ENCODE results near the gene MACROD2.

The MACROD2 gene

GRCh38 chr20:14953736-14954135 is 958.4 kb downstream of the MACROD2 start:
- no peak for TF ChIP-seq EZH2phosphoT487 (conservative IDR thresholded peaks at IDR 0.05; ENCODE audit: low read length)
- TF ChIP-seq, protein P1, sequence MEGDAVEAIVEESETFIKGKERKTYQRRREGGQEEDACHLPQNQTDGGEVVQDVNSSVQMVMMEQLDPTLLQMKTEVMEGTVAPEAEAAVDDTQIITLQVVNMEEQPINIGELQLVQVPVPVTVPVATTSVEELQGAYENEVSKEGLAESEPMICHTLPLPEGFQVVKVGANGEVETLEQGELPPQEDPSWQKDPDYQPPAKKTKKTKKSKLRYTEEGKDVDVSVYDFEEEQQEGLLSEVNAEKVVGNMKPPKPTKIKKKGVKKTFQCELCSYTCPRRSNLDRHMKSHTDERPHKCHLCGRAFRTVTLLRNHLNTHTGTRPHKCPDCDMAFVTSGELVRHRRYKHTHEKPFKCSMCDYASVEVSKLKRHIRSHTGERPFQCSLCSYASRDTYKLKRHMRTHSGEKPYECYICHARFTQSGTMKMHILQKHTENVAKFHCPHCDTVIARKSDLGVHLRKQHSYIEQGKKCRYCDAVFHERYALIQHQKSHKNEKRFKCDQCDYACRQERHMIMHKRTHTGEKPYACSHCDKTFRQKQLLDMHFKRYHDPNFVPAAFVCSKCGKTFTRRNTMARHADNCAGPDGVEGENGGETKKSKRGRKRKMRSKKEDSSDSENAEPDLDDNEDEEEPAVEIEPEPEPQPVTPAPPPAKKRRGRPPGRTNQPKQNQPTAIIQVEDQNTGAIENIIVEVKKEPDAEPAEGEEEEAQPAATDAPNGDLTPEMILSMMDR (IDR thresholded peaks at IDR 0.05; ENCODE audit: insufficient read depth, low read length, poor library complexity, severe bottlenecking): no peak
- Histone ChIP-seq H3K9me2 (replicated peaks; ENCODE audit: insufficient read depth, low read length) (no peaks in the 10 kb centered on the region), H3K9me3 (ENCODE audit: insufficient read depth, low read length) (no peaks in the 10 kb centered on the region), H4K20me1 (ENCODE audit: low read depth, low read length) (no peaks in the 10 kb centered on the region), H2AFZ (ENCODE audit: low read depth, low read length, severe bottlenecking) (no peak overlapping the region), H3K79me2 (ENCODE audit: insufficient read depth, low read length) (no peaks in the 10 kb centered on the region), H3K36me3 (ENCODE audit: low read length) (no peaks in the 10 kb centered on the region), H3K4me2 (ENCODE audit: low read depth, low read length, poor library complexity, severe bottlenecking) (no peak overlapping the region), H3K27ac (ENCODE audit: low read depth, low read length) (no peak overlapping the region), H3F3A (ENCODE audit: insufficient read depth) (no peaks in the 10 kb centered on the region), H3K27me3 (ENCODE audit: low read length) (no peaks in the 10 kb centered on the region), H3K4me3 (ENCODE audit: insufficient read depth, low read length, poor library complexity, severe bottlenecking) (no peak overlapping the region), H3K9ac (ENCODE audit: low read length) (no peak overlapping the region)

DNA sequence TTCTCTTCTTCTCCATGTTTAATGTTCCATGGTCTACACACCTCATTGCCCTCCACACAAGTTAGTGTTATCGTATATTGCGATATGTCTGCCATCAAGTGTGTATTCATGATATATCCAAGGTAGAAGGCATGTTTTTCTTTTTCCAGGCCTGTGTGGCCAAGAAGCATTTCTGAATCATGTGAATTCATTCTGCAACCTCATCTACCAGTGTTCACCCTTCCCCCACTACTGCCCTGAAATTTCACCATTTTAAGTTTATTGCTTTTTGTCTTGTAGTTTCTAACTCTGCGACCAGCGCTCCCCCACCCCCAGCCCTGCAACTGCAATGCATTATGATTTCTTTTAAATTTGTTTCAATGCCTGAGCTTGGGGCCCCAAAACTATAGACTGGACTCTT is 960.1 kb downstream of the MACROD2 start:
- no peaks in the 10 kb centered on the region for H4K20me1 ChIP-seq (ENCODE audit: low read depth, low read length)
- no peaks in the 10 kb centered on the region for H3F3A ChIP-seq (ENCODE audit: insufficient read depth)
- H3K4me2 ChIP-seq (ENCODE audit: low read depth, low read length, poor library complexity, severe bottlenecking): no peak overlapping the region
- H3K9me2 ChIP-seq (replicated peaks; ENCODE audit: insufficient read depth, low read length): no peaks in the 10 kb centered on the region
- H3K9ac ChIP-seq (ENCODE audit: low read length): no peak overlapping the region
- H3K36me3 ChIP-seq (ENCODE audit: low read length): no peaks in the 10 kb centered on the region
- H3K27ac ChIP-seq (ENCODE audit: low read depth, low read length): no peak overlapping the region
- TF ChIP-seq, protein P1 (IDR thresholded peaks at IDR 0.05; ENCODE audit: insufficient read depth, low read length, poor library complexity, severe bottlenecking): no peak
- no peak for TF ChIP-seq EZH2phosphoT487 (conservative IDR thresholded peaks at IDR 0.05; ENCODE audit: low read length)
- no peaks in the 10 kb centered on the region for H3K9me3 ChIP-seq (ENCODE audit: insufficient read depth, low read length)
- H3K27me3 ChIP-seq (ENCODE audit: low read length): no peaks in the 10 kb centered on the region
- no peaks in the 10 kb centered on the region for H3K79me2 ChIP-seq (ENCODE audit: insufficient read depth, low read length)
- no peak overlapping the region for H3K4me3 ChIP-seq (ENCODE audit: insufficient read depth, low read length, poor library complexity, severe bottlenecking)
- H2AFZ ChIP-seq (ENCODE audit: low read depth, low read length, severe bottlenecking): no peak overlapping the region

GRCh38 chr20:14956026-14956425 is 960.7 kb downstream of the MACROD2 start:
- Histone ChIP-seq H3K9me3 (ENCODE audit: insufficient read depth, low read length) (no peaks in the 10 kb centered on the region), H4K20me1 (ENCODE audit: low read depth, low read length) (no peaks in the 10 kb centered on the region), H3K27me3 (ENCODE audit: low read length) (no peaks in the 10 kb centered on the region), H3K4me2 (ENCODE audit: low read depth, low read length, poor library complexity, severe bottlenecking) (no peak overlapping the region), H3K36me3 (ENCODE audit: low read length) (no peaks in the 10 kb centered on the region), H3K79me2 (ENCODE audit: insufficient read depth, low read length) (no peaks in the 10 kb centered on the region), H3K9me2 (replicated peaks; ENCODE audit: insufficient read depth, low read length) (no peaks in the 10 kb centered on the region), H3F3A (ENCODE audit: insufficient read depth) (no peaks in the 10 kb centered on the region), H3K4me3 (ENCODE audit: insufficient read depth, low read length, poor library complexity, severe bottlenecking) (no peak overlapping the region), H2AFZ (ENCODE audit: low read depth, low read length, severe bottlenecking) (no peak overlapping the region), H3K9ac (ENCODE audit: low read length) (no peak overlapping the region), H3K27ac (ENCODE audit: low read depth, low read length) (no peak overlapping the region)
- TF ChIP-seq, protein P1 (IDR thresholded peaks at IDR 0.05; ENCODE audit: insufficient read depth, low read length, poor library complexity, severe bottlenecking): no peak
- TF ChIP-seq EZH2phosphoT487 (conservative IDR thresholded peaks at IDR 0.05; ENCODE audit: low read length): no peak
